HEK293 (cell line): Measurements from ENCODE around the gene PRSS56.

Experiments
- CTCF ChIP-seq: fragments of 450-650 bp; formaldehyde crosslinking; IDR thresholded peaks from 2 replicates; pipeline ENCODE4 v1.5.1; 2016; ENCODE audit warnings: missing biosample characterization, missing genetic modification characterization
- GLIS2 ChIP-seq: fragments of 450-650 bp; formaldehyde crosslinking; IDR thresholded peaks from 2 replicates; pipeline ENCODE4 v1.5.1; 2016; ENCODE audit warnings: missing biosample characterization, missing genetic modification characterization
- HOXD13 ChIP-seq: sonication (generic); formaldehyde crosslinking; IDR thresholded peaks from 2 replicates; pipeline ENCODE4 v1.8.0; 2022; ENCODE audit warnings: missing genetic modification reagents, borderline replicate concordance
- KLF1 ChIP-seq: fragments of 450-650 bp; formaldehyde crosslinking; IDR thresholded peaks from 2 replicates; pipeline ENCODE4 v1.5.1; 2016; ENCODE audit warnings: missing biosample characterization, missing genetic modification characterization
- MZF1 ChIP-seq: fragments of 450-650 bp; formaldehyde crosslinking; IDR thresholded peaks from 2 replicates; pipeline ENCODE4 v1.5.1; 2017; ENCODE audit warnings: missing biosample characterization, missing genetic modification characterization, borderline replicate concordance
- PRDM1 ChIP-seq: fragments of 450-650 bp; formaldehyde crosslinking; IDR thresholded peaks from 2 replicates; pipeline ENCODE4; 2016; ENCODE audit warnings: missing biosample characterization, missing genetic modification characterization
- PRDM2 ChIP-seq: fragments of 450-650 bp; formaldehyde crosslinking; IDR thresholded peaks from 2 replicates; pipeline ENCODE4 v1.5.1; 2016; ENCODE audit warnings: missing biosample characterization, missing genetic modification characterization, borderline replicate concordance
- YY1 ChIP-seq: fragments of 450-650 bp; formaldehyde crosslinking; IDR thresholded peaks from 2 replicates; pipeline ENCODE4 v1.5.1; 2018; ENCODE audit warnings: missing biosample characterization, missing genetic modification characterization
- ZBTB49 ChIP-seq: fragments of 450-650 bp; formaldehyde crosslinking; IDR thresholded peaks from 2 replicates; pipeline ENCODE4 v1.5.1; 2016; ENCODE audit warnings: missing biosample characterization, missing genetic modification characterization, low read depth
- ZBTB8A ChIP-seq: fragments of 450-650 bp; formaldehyde crosslinking; IDR thresholded peaks from 2 replicates; pipeline ENCODE4 v1.5.1; 2016; ENCODE audit warnings: missing biosample characterization, missing genetic modification characterization
- ZNF23 ChIP-seq: fragments of 450-650 bp; formaldehyde crosslinking; IDR thresholded peaks from 2 replicates; pipeline ENCODE4 v1.5.1; 2016; ENCODE audit warnings: missing biosample characterization, missing genetic modification characterization, borderline replicate concordance
- ZNF398 ChIP-seq: fragments of 450-650 bp; formaldehyde crosslinking; IDR thresholded peaks from 2 replicates; pipeline ENCODE4 v1.5.1; 2017; ENCODE audit warnings: missing biosample characterization, missing genetic modification characterization
- ZNF585B ChIP-seq: fragments of 450-650 bp; formaldehyde crosslinking; IDR thresholded peaks from 2 replicates; pipeline ENCODE4 v1.5.1; 2016; ENCODE audit warnings: missing biosample characterization, missing genetic modification characterization

- TF ChIP-seq YY1 (tag by site-specific recombination), result no peak
- TF ChIP-seq MZF1 (tag by site-specific recombination), result no peak
- TF ChIP-seq GLIS2 (tag by site-specific recombination), result no peak
- no peak for TF ChIP-seq ZNF23 (tag by site-specific recombination)
- TF ChIP-seq CTCF (tag by site-specific recombination), result no peak
- TF ChIP-seq PRDM1, result no peak
- TF ChIP-seq ZBTB49 (tag by site-specific recombination), result no peak
- no peak for TF ChIP-seq ZNF585B
- no peak for TF ChIP-seq HOXD13 (CRISPR knock-in tag)
- no peak for TF ChIP-seq KLF1
- no peak for TF ChIP-seq PRDM2
- no peak for TF ChIP-seq ZNF398 (tag by site-specific recombination)
- no peak for TF ChIP-seq ZBTB8A (tag by site-specific recombination)
Measured at GRCh38 chr2:232562515-232563151, 42.4 kb downstream of the PRSS56 start.
